GM21381 (cell line): ENCODE data around the gene CNOT3.
A peak's percentile ranks its signal among the peaks of the same experiment; 100 is the strongest.
"Not testable (repeated sequence)": the region's sequence is repeated elsewhere in the genome, so short reads cannot be mapped to it uniquely, and the experiment has no call there.

Source experiments
- ATAC-seq: cut with Tn5 transposase; IDR thresholded peaks from one replicate; pipeline ENCODE4 v1.9.1; 2021; ENCODE audit warnings: mild to moderate bottlenecking, moderate library complexity; ENCODE audit not compliant: unreplicated experiment

The CNOT3 gene

GRCh38 chr19:54189735-54190502 lies 52.4 kb downstream of the CNOT3 start:
- peak; percentile 48 for ATAC-seq

GRCh38 chr19:54190503-54191010 lies 53.0 kb downstream of the CNOT3 start:
- ATAC-seq: peak; percentile 44

GRCh38 chr19:54191011-54191810 lies 53.6 kb downstream of the CNOT3 start, which contains the start of gene TSEN34:
Gene TSEN34, plus strand, starts transcription at chr19:54191308. Its CDS starts 57 bp downstream, at chr19:54191365.
- ATAC-seq: peak; percentile 19

- no peak for ATAC-seq
Observed at GRCh38 chr19:54191811-54192453, 54.4 kb downstream of the CNOT3 start.

- ATAC-seq: no peak
Observed at GRCh38 chr19:54193011-54193410, 55.4 kb downstream of the CNOT3 start.

GRCh38 chr19:54194463-54194862 lies 56.9 kb downstream of the CNOT3 start:
- ATAC-seq: not testable (repeated sequence)

GRCh38 chr19:54196536-54196935 lies 59.0 kb downstream of the CNOT3 start:
- no peak for ATAC-seq

GRCh38 chr19:54197121-54197520 lies 59.6 kb downstream of the CNOT3 start:
- no peak for ATAC-seq

GRCh38 chr19:54199401-54199800 lies 61.8 kb downstream of the CNOT3 start:
- ATAC-seq: no peak

GRCh38 chr19:54201172-54201701 lies 63.7 kb downstream of the CNOT3 start:
- ATAC-seq: no peak

GRCh38 chr19:54201980-54202379 lies 64.4 kb downstream of the CNOT3 start:
- ATAC-seq: no peak

- no peak for ATAC-seq
Observed at GRCh38 chr19:54203151-54203611, 65.6 kb downstream of the CNOT3 start.

GRCh38 chr19:54204767-54205468 lies 67.4 kb downstream of the CNOT3 start:
- no peak for ATAC-seq
